K562 (cell line): ENCODE results near the gene SNX12. TPM values are rescaled to one million over a fixed set of nuclear protein-coding genes. Genes with fewer than 3 reads are reported as not detected.
A peak's percentile ranks its signal among the peaks of the same experiment; 100 is the strongest.

ENCODE experiments used
- ATAC-seq: fragments of 200-7000 bp; cut with Tn5 transposase; 3 replicates; pipeline ENCODE4 v1.9.1; 2020; ENCODE audit warnings: moderate library complexity
- BruUV-seq: library from RNA; stranded (reverse); fragments of 400-500 nt; replicated peaks from 2 replicates; lab custom pipeline; 2021; lab: Mats Ljungman, UMichigan
- CTCF ChIA-PET: fragments of 300-600 bp; formaldehyde crosslinking; extraction: SDS; loops from one replicate; lab custom pipeline; 2021; ENCODE audit warnings: low intra/inter-chr PET ratio; lab: Yijun Ruan, JAX
- POLR2A ChIA-PET: fragments of 300-600, 350-650 bp; sonication (Branson Sonifier 250); formaldehyde crosslinking; extraction: SDS; loops from one replicate; lab custom pipeline; 2021; ENCODE audit warnings: antibody characterized with exemption, inconsistent platforms; lab: Yijun Ruan, JAX
- DNase-seq, 4 experiments: peaks; one replicate each; pipeline versions ENCODE4 v3.0.0 to v3.0.0-alpha.2; 2011 to 2018; ENCODE audit warnings: low spot score in 3 of 4, mixed read lengths in 3 of 4; ENCODE audit errors: extremely low read depth in 1 of 4
- FAIRE-seq: peaks from 2 replicates; lab custom pipeline; 2011; peaks lifted over from hg19 to GRCh38; lab: Jason Lieb, UNC
- H2AFZ ChIP-seq: 2 replicates; pipeline ENCODE4 v1.6.0; 2011; ENCODE audit warnings: low read depth, low read length, control low read depth, inconsistent platforms
- H3K27ac ChIP-seq: fragments of 200-600 bp; 3 replicates; pipeline ENCODE4 v1.8.0; 2011; ENCODE audit warnings: low read depth, mild to moderate bottlenecking, control low read depth, inconsistent platforms, low read length, moderate library complexity, mixed read lengths; ENCODE audit errors: extremely low read depth
- H3K27me3 ChIP-seq, 2 experiments: fragments of 300-600 bp in 1 of 2; 2 replicates in 1 of 2; 3 replicates in 1 of 2; pipeline versions ENCODE4 v1.6.0 to v1.8.0; 2011; ENCODE audit warnings: inconsistent platforms in 2 of 2, low read length in 2 of 2, mild to moderate bottlenecking in 1 of 2, mixed read lengths in 1 of 2, moderate library complexity in 1 of 2; ENCODE audit not compliant: control insufficient read depth in 2 of 2, insufficient read depth in 2 of 2
- H3K36me3 ChIP-seq: fragments of 300-600 bp; 3 replicates; pipeline ENCODE4 v1.8.0; 2011; ENCODE audit warnings: mild to moderate bottlenecking, low read length, inconsistent platforms; ENCODE audit not compliant: control insufficient read depth, insufficient read depth
- H3K4me1 ChIP-seq, 2 experiments: fragments of 200-600 bp in 1 of 2; replicated peaks in 1 of 2; 2 replicates in 1 of 2; 3 replicates in 1 of 2; pipeline versions ENCODE4 v1.5.1 to v1.8.0; 2011; ENCODE audit warnings: inconsistent platforms in 2 of 2, low read length in 2 of 2, mild to moderate bottlenecking in 1 of 2, mixed read lengths in 1 of 2, moderate library complexity in 1 of 2; ENCODE audit not compliant: control insufficient read depth in 2 of 2, insufficient read depth in 2 of 2
- H3K4me2 ChIP-seq: 2 replicates; pipeline ENCODE4 v1.6.1; 2011; ENCODE audit warnings: low read length, control low read depth, inconsistent platforms, mixed read lengths; ENCODE audit not compliant: insufficient read depth
- H3K4me3 ChIP-seq: fragments of 200-600 bp; sonication (generic), shearing (Covaris generic); 2 replicates; pipeline ENCODE4 v1.5.1; 2016; ENCODE audit warnings: control low read depth, inconsistent platforms
- H3K79me2 ChIP-seq: fragments of 200-600 bp; 3 replicates; pipeline ENCODE4 v1.8.0; 2011; ENCODE audit warnings: low read length, inconsistent platforms; ENCODE audit not compliant: control insufficient read depth, insufficient read depth
- H3K9ac ChIP-seq, 2 experiments: 2 replicates each; pipeline versions ENCODE4 v1.6.0 to v1.6.1; 2011; ENCODE audit warnings: low read depth in 2 of 2, low read length in 2 of 2, control low read depth in 1 of 2, inconsistent platforms in 1 of 2, mild to moderate bottlenecking in 1 of 2, mixed read lengths in 1 of 2; ENCODE audit not compliant: insufficient read depth in 1 of 2
- H3K9me1 ChIP-seq: one replicate; pipeline ENCODE4 v1.6.0; 2011; ENCODE audit warnings: inconsistent platforms, mild to moderate bottlenecking, low read length, moderate library complexity; ENCODE audit not compliant: control insufficient read depth, insufficient read depth
- H3K9me3 ChIP-seq: replicated peaks from 2 replicates; pipeline ENCODE4 v1.5.1; 2011; ENCODE audit warnings: low read depth, low read length, inconsistent platforms; ENCODE audit not compliant: control insufficient read depth, insufficient read depth
- H4K20me1 ChIP-seq: replicated peaks from 2 replicates; pipeline ENCODE4 v1.6.1; 2011; ENCODE audit warnings: low read length, inconsistent platforms, mixed read lengths; ENCODE audit not compliant: control insufficient read depth, insufficient read depth
- CEBPB ChIP-seq: fragments of 450-650 bp; IDR thresholded peaks from 2 replicates; pipeline ENCODE4 v1.6.1; 2016; ENCODE audit warnings: missing genetic modification characterization, missing compliant biosample characterization
- E2F6 ChIP-seq, 2 experiments: IDR thresholded peaks; 2 replicates each; pipeline ENCODE4 v1.6.1; 2011; ENCODE audit warnings: borderline replicate concordance in 1 of 2, control low read depth in 1 of 2, low read depth in 1 of 2, low read length in 1 of 2, mild to moderate bottlenecking in 1 of 2, mixed read lengths in 1 of 2, moderate library complexity in 1 of 2; ENCODE audit not compliant: insufficient read depth in 1 of 2, insufficient read length in 1 of 2, poor library complexity in 1 of 2, severe bottlenecking in 1 of 2; ENCODE audit errors: extremely low read depth in 1 of 2
- GTF2A2 ChIP-seq: IDR thresholded peaks from 2 replicates; pipeline ENCODE4 v1.6.1; 2016; ENCODE audit warnings: mild to moderate bottlenecking, missing genetic modification characterization, missing compliant biosample characterization
- HIVEP1 ChIP-seq: fragments of 250-450 bp; sonication (Bioruptor Pico); IDR thresholded peaks from 2 replicates; pipeline ENCODE4 v1.4.0; 2020; ENCODE audit warnings: mild to moderate bottlenecking
- HMGN3 ChIP-seq: IDR thresholded peaks from 2 replicates; pipeline ENCODE4 v1.6.1; 2011; ENCODE audit warnings: borderline replicate concordance, low read depth, mild to moderate bottlenecking, mixed read lengths, low read length; ENCODE audit not compliant: insufficient read length; ENCODE audit errors: extremely low read depth
- NEUROD1 ChIP-seq: fragments of 150-350 bp; IDR thresholded peaks from 2 replicates; pipeline ENCODE4 v1.6.1; 2014; ENCODE audit warnings: borderline replicate concordance, low read length, low read depth; ENCODE audit not compliant: partially characterized antibody
- REST ChIP-seq, 2 experiments: fragments of 450-650 bp; formaldehyde crosslinking in 1 of 2; IDR thresholded peaks; 2 replicates each; pipeline versions ENCODE4 v1.4.0 to v1.6.1; 2014 to 2020; ENCODE audit warnings: mild to moderate bottlenecking in 2 of 2, borderline replicate concordance in 1 of 2, low read depth in 1 of 2
- SNIP1 ChIP-seq: fragments of 450-650 bp; IDR thresholded peaks from 2 replicates; pipeline ENCODE4 v1.7.1; 2017; ENCODE audit warnings: low read depth, mild to moderate bottlenecking
- TEAD2 ChIP-seq: fragments of 450-650 bp; IDR thresholded peaks from 2 replicates; pipeline ENCODE4 v1.6.1; 2016; ENCODE audit warnings: missing genetic modification characterization, control low read depth, missing compliant biosample characterization
- TFE3 ChIP-seq: fragments of 450-650 bp; formaldehyde crosslinking; IDR thresholded peaks from 2 replicates; pipeline ENCODE4 v1.4.0; 2020; ENCODE audit warnings: mild to moderate bottlenecking, mixed read lengths
- ZNF316 ChIP-seq: fragments of 450-650 bp; IDR thresholded peaks from 2 replicates; pipeline ENCODE4 v1.6.1; 2016
- ZNF668 ChIP-seq: fragments of 250-450 bp; sonication (Bioruptor Pico); IDR thresholded peaks from 2 replicates; pipeline ENCODE4 v1.8.0; 2022; ENCODE audit warnings: mild to moderate bottlenecking, inconsistent platforms
- in situ Hi-C: fragments of 300-500 bp; cut with MboI; formaldehyde crosslinking; loops from 4 replicates; pipeline ENCODE4 v1.15.0; 2018; ENCODE audit warnings: inconsistent platforms, mixed read lengths
- intact Hi-C: fragments of 100-400 bp; cut with micrococcal nuclease; formaldehyde crosslinking; loops from 2 replicates; pipeline ENCODE4 v1.14.2; 2022
- polyA plus RNA-seq, 8 experiments: library from polyadenylated mRNA; depleted of rRNA in 4 of 8; stranded (reverse) in 5 of 8; unstranded in 3 of 8; fragments of >200 nt; fragmentation: Nextera tagmentation in 2 of 8; fragmentation: Illumina TruSeq in 1 of 8; extraction: Ambion mirVana in 2 of 8; extraction: Trizol in 1 of 8; gene quantifications; 2 replicates each; pipeline versions ENCODE4 v1.2.1 to v1.2.3, GENCODE V29; 2011 to 2014; ENCODE audit warnings: inconsistent platforms in 1 of 8, missing spikeins in 1 of 8
- total RNA-seq, 7 experiments: library from RNA; depleted of rRNA in 6 of 7; stranded (reverse); fragments of >200 nt in 6 of 7; fragmentation: Illumina TruSeq in 2 of 7; extraction: Trizol in 2 of 7; gene quantifications; 2 replicates each; pipeline versions ENCODE4 v1.2.1 to v1.2.3, GENCODE V29; 2011 to 2021; ENCODE audit warnings: low replicate concordance in 1 of 7

SNX12 gene
- total and polyA plus RNA-seq, 9 of the 15 experiments (the other 6 are each of a cell fraction or from before 2014, with no cell fraction given): 12.7 to 50.3 (median 37.1) TPM

- DNase-seq (no peak), FAIRE-seq (no peak), ATAC-seq (no peak)
- no TSS peak for BruUV-seq
- Histone ChIP-seq H3K9me3 (no peaks in the 10 kb centered on the region), H3K79me2 (no peaks in the 10 kb centered on the region), H3K4me1 (no peaks in the 10 kb centered on the region; a peak in 3 of 5 replicates), H2AFZ (no peak overlapping the region), H3K9me1 (no peaks in the 10 kb centered on the region), H3K4me2 (no peak overlapping the region), H3K4me3 (no peak overlapping the region), H3K9ac (no peak overlapping the region), H3K36me3 (peaks cover 30% of the 10 kb centered on the region; the same call in 2 of the 3 replicates), H3K27me3 (no peaks in the 10 kb centered on the region), H3K27ac (no peak overlapping the region), H4K20me1 (no peaks in the 10 kb centered on the region)
- CTCF ChIA-PET: no interaction called here
- POLR2A ChIA-PET: no interaction called here
- intact Hi-C loops: no loop called here
- in situ Hi-C loops: no loop called here
- TF ChIP-seq NEUROD1 (no peak), GTF2A2 (tag) (no peak), ZNF316 (peak; percentile 76), CEBPB (tag) (peak; percentile 33), E2F6 (IDR thresholded peaks at IDR 0.05; ENCODE audit: borderline replicate concordance in 1 of 2, extremely low read depth in 1 of 2, insufficient read depth in 1 of 2, insufficient read length in 1 of 2, low read depth in 1 of 2, low read length in 1 of 2, poor library complexity in 1 of 2, severe bottlenecking in 1 of 2) (no peak), HMGN3 (no peak), REST (IDR thresholded peaks at IDR 0.05; ENCODE audit: borderline replicate concordance) (no peak), REST (CRISPR knock-in tag; IDR thresholded peaks at IDR 0.05; ENCODE audit: low read depth) (no peak), ZNF668 (CRISPR knock-in tag) (no peak), HIVEP1 (CRISPR knock-in tag) (no peak), TFE3 (no peak), SNIP1 (no peak), TEAD2 (no peak)
Observed at GRCh38 chrX:71056867-71057266, 11.3 kb downstream of the SNX12 start.
